ENCODE measurements around the gene TCAP.

TCAP gene

GRCh38 chr17:39677072-39677471 is 11.9 kb downstream of the TCAP start:
- no peaks in the 10 kb centered on the region for H3K9me3 ChIP-seq (ENCODE audit: control insufficient read depth, insufficient read depth, low read length)
- H3K4me1 ChIP-seq (ENCODE audit: control insufficient read depth, low read length): peaks cover 77% of the 10 kb centered on the region
- H3K4me2 ChIP-seq (ENCODE audit: low read length): peak overlapping the region; percentile 46; the same call in 1 of the 2 replicates
- no peaks in the 10 kb centered on the region for H3K36me3 ChIP-seq (ENCODE audit: control insufficient read depth, low read length)
- TF ChIP-seq, protein P1, sequence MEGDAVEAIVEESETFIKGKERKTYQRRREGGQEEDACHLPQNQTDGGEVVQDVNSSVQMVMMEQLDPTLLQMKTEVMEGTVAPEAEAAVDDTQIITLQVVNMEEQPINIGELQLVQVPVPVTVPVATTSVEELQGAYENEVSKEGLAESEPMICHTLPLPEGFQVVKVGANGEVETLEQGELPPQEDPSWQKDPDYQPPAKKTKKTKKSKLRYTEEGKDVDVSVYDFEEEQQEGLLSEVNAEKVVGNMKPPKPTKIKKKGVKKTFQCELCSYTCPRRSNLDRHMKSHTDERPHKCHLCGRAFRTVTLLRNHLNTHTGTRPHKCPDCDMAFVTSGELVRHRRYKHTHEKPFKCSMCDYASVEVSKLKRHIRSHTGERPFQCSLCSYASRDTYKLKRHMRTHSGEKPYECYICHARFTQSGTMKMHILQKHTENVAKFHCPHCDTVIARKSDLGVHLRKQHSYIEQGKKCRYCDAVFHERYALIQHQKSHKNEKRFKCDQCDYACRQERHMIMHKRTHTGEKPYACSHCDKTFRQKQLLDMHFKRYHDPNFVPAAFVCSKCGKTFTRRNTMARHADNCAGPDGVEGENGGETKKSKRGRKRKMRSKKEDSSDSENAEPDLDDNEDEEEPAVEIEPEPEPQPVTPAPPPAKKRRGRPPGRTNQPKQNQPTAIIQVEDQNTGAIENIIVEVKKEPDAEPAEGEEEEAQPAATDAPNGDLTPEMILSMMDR (IDR thresholded peaks at IDR 0.05; ENCODE audit: low read depth, low read length, poor library complexity, severe bottlenecking): no peak
- H3K27ac ChIP-seq (ENCODE audit: low read depth, low read length): no peak overlapping the region
- H3K9me2 ChIP-seq (replicated peaks; ENCODE audit: control insufficient read depth, low read length): no peaks in the 10 kb centered on the region
- H3K4me3 ChIP-seq (ENCODE audit: low read length): no peak overlapping the region
- H4K20me1 ChIP-seq (ENCODE audit: control insufficient read depth, insufficient read depth, low read depth, low read length): no peaks in the 10 kb centered on the region
- peaks cover 2% of the 10 kb centered on the region; the same call in 1 of the 2 replicates for H3F3A ChIP-seq (ENCODE audit: control insufficient read depth, insufficient read depth)
- H3K27me3 ChIP-seq (ENCODE audit: control insufficient read depth, low read length): 0 out of 2 replicates have a peak, but pooled peaks cover under 1% of the 10 kb centered on the region
- H3K79me2 ChIP-seq (ENCODE audit: control insufficient read depth, low read length): no peaks in the 10 kb centered on the region

DNA sequence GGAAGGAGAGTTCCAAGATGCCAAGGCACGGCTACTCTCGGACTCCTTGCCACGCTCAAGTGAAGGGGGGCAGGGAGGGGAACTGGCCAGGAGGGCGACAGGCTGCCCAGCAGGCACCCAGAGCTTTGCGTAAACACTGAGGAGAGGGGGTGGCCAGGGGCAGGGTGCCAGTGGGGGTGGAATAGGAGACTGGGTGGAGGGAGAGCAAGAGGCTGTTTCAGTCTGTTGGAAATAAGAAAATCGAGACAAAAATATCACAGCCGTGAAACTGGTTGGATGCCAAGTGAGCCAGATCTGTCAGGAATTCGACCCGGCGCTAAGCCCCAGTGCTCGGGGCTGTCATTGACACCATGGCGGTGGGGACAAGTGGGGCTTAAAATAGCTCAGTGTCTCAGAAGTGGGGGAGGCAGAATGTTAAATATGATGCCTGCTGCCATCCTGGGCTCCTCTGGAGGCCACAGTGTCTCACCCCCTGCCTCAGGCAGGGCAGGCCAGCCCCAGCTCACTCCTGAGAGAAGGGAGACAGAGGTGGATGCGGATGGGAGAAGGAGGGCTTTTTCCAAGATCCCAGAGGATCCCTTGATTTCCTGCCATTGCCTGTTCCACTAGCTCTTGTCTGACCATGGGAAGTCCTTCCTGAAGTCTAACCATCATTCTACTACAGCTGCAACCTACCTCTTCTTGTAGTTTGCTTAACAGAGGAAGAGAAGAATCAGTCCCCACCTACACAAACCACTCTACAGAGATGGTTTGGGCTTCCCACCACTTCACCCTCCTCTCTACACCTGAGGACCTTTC is 12.6 kb downstream of the TCAP start:
- no peaks in the 10 kb centered on the region for H3K9me2 ChIP-seq (replicated peaks; ENCODE audit: control insufficient read depth, low read length)
- no peak for TF ChIP-seq EZH2phosphoT487 (IDR thresholded peaks at IDR 0.05; ENCODE audit: borderline replicate concordance, low read length)
- TF ChIP-seq, protein P1 (IDR thresholded peaks at IDR 0.05; ENCODE audit: low read depth, low read length, poor library complexity, severe bottlenecking): no peak
- H3K4me3 ChIP-seq (ENCODE audit: low read length): no peak overlapping the region
- H4K20me1 ChIP-seq (ENCODE audit: control insufficient read depth, insufficient read depth, low read depth, low read length): no peaks in the 10 kb centered on the region
- H3F3A ChIP-seq (ENCODE audit: control insufficient read depth, insufficient read depth): peaks cover 2% of the 10 kb centered on the region; the same call in 1 of the 2 replicates
- H3K4me1 ChIP-seq (ENCODE audit: control insufficient read depth, low read length): peaks cover 76% of the 10 kb centered on the region
- no peaks in the 10 kb centered on the region for H3K79me2 ChIP-seq (ENCODE audit: control insufficient read depth, low read length)
- H3K27ac ChIP-seq (ENCODE audit: low read depth, low read length): no peak overlapping the region
- no peaks in the 10 kb centered on the region for H3K36me3 ChIP-seq (ENCODE audit: control insufficient read depth, low read length)
- no peak overlapping the region; the same call in 1 of the 2 replicates for H3K4me2 ChIP-seq (ENCODE audit: low read length)
- H3K27me3 ChIP-seq (ENCODE audit: control insufficient read depth, low read length): no peaks in the 10 kb centered on the region
- H3K9me3 ChIP-seq (ENCODE audit: control insufficient read depth, insufficient read depth, low read length): no peaks in the 10 kb centered on the region

- Histone ChIP-seq H3K9me2 (replicated peaks; ENCODE audit: control insufficient read depth, low read length) (no peaks in the 10 kb centered on the region), H3K4me3 (ENCODE audit: low read length) (no peak overlapping the region), H3K79me2 (ENCODE audit: control insufficient read depth, low read length) (no peaks in the 10 kb centered on the region), H3F3A (ENCODE audit: control insufficient read depth, insufficient read depth) (peaks cover 2% of the 10 kb centered on the region; the same call in 1 of the 2 replicates), H3K27me3 (ENCODE audit: control insufficient read depth, low read length) (no peaks in the 10 kb centered on the region), H3K36me3 (ENCODE audit: control insufficient read depth, low read length) (no peaks in the 10 kb centered on the region), H3K27ac (ENCODE audit: low read depth, low read length) (peak overlapping the region; percentile 38; the same call in 1 of the 2 replicates), H3K4me1 (ENCODE audit: control insufficient read depth, low read length) (peaks cover 76% of the 10 kb centered on the region), H4K20me1 (ENCODE audit: control insufficient read depth, insufficient read depth, low read depth, low read length) (no peaks in the 10 kb centered on the region), H3K9me3 (ENCODE audit: control insufficient read depth, insufficient read depth, low read length) (no peaks in the 10 kb centered on the region), H3K4me2 (ENCODE audit: low read length) (0 out of 2 replicates have a peak overlapping the region, but pooled peaks have one; percentile 54)
- TF ChIP-seq, protein P1 (IDR thresholded peaks at IDR 0.05; ENCODE audit: low read depth, low read length, poor library complexity, severe bottlenecking): no peak
- TF ChIP-seq EZH2phosphoT487 (IDR thresholded peaks at IDR 0.05; ENCODE audit: borderline replicate concordance, low read length): no peak
These were observed 13.4 kb downstream of the TCAP start for GRCh38 chr17:39678340-39679116.

Data from DOHH2 (cell line).